Activated T-helper 1 cell treated with anti-CD3 and anti-CD28 coated beads, Interleukin-12 subunit alpha, Interleukin-12 subunit beta, Interleukin-2, Interleukin-4 antibody, amounts not matched to agents 30 ng/mL and 10 ng/mL and 1 ng/mL, durations not matched to agents 14 hours and 24 hours and 36 hours (primary cell): ENCODE data around the gene DPEP2. TPM values are rescaled to one million over a fixed set of nuclear protein-coding genes. Genes with fewer than 3 reads are reported as not detected.

Source experiments
- DNase-seq: peaks from one replicate; pipeline ENCODE4 v3.0.0; 2021; ENCODE audit warnings: low spot score
- H3K27ac Mint-ChIP-seq: one replicate; pipeline ENCODE4 v1.8.0; 2021; ENCODE audit warnings: mild to moderate bottlenecking, mixed read lengths
- H3K27me3 Mint-ChIP-seq: one replicate; pipeline ENCODE4 v1.8.0; 2022; ENCODE audit warnings: mild to moderate bottlenecking, moderate library complexity, mixed read lengths; ENCODE audit not compliant: insufficient read depth
- H3K36me3 Mint-ChIP-seq: one replicate; pipeline ENCODE4 v1.8.0; 2021; ENCODE audit warnings: low read depth, mixed read lengths
- H3K4me1 Mint-ChIP-seq: one replicate; pipeline ENCODE4 v1.8.0; 2021; ENCODE audit warnings: low read depth, mixed read lengths
- H3K4me3 Mint-ChIP-seq: one replicate; pipeline ENCODE4 v1.8.0; 2021; ENCODE audit warnings: mild to moderate bottlenecking, moderate library complexity, mixed read lengths
- H3K9me3 Mint-ChIP-seq: one replicate; pipeline ENCODE4 v1.8.0; 2021; ENCODE audit warnings: mixed read lengths
- intact Hi-C: fragments of 100-400 bp; cut with micrococcal nuclease; formaldehyde crosslinking; loops from one replicate; pipeline ENCODE4 v1.15.1; 2024
- total RNA-seq: library from RNA; stranded (reverse); gene quantifications from 2 replicates; pipeline ENCODE4 v1.2.3, GENCODE V29; 2022

DPEP2 gene
- total RNA-seq, 1 donor from 2014 or later = 2.4 TPM

DNA sequence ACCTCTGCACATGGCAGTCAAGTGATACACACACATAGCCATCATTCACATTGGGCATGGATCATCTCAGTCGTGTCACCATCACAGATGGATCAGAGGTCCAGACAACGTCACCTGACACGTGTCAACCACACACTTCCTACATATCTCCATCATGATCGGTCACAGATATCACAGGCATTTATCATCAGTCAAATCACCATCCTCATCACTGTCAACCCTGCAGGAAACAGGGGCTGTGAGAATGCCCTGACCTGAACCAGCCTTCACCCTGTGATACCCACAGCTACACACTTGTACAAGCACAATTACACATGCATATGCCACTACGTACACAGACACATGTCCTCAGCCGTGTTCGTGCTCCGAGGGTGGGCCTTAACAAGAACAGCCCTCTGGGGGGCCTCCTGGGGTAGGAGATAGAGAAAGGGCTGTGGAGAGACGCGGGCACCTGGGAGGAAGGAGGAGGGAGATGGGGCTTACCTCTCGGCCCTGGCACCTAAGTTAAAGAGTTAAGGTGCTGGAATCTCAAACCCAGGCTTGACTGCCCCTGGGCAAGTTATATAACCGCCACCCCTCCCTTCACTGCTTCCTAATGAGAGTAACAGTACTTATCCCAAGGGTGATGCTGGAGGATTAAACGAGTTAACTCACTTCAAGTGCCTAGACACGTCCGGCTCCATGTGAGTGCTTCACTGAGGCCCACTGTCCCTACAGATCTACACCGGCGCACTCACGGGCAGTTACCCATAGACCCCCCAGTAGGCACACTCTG lies 31.9 kb downstream of the DPEP2 start:
- Mint-ChIP-seq H3K36me3 (peaks cover 7% of the 10 kb centered on the region), H3K27ac (peak overlapping the region; percentile 96), H3K4me1 (peaks cover 47% of the 10 kb centered on the region), H3K4me3 (peak overlapping the region; percentile 99), H3K27me3 (no peaks in the 10 kb centered on the region), H3K9me3 (no peaks in the 10 kb centered on the region)
- intact Hi-C loops = no loop called here
- no peak for DNase-seq

DNA sequence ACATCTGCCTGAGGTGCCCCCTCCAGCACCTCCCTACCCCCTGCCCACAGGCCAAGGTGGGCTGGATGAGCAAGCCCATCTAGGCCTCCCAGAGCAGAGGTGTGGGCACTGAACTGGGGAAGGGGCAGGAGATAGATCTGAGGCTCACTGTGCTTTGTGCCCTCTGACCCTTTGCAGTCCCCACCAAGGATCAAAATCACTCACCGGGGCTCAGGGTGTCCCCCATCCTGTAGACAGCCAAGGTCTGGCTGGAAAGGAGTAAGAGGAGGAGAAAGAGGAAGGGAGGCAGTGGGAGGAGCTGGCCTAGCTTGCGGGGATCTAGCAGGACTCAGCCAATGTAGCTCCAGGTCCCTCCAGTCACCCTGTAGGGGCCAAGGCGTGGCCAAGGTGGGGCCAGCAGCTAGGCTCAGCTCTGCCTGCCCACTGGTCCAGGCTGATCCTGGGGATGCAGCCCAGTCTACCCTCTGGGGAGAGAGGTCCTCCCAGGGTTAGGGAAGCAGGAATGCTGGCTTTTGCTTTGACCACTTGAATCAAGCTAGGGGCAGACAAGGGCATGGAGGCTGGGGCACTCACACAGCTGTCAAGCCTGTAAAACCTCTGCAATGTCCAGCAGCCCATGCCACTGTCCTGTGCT lies 32.6 kb downstream of the DPEP2 start:
- Mint-ChIP-seq H3K9me3 (no peaks in the 10 kb centered on the region), H3K4me3 (peak overlapping the region; percentile 99), H3K4me1 (peaks cover 47% of the 10 kb centered on the region), H3K27me3 (no peaks in the 10 kb centered on the region), H3K27ac (peak overlapping the region; percentile 86), H3K36me3 (peaks cover 13% of the 10 kb centered on the region)
- DNase-seq = no peak
- intact Hi-C loops = no loop called here

DNA sequence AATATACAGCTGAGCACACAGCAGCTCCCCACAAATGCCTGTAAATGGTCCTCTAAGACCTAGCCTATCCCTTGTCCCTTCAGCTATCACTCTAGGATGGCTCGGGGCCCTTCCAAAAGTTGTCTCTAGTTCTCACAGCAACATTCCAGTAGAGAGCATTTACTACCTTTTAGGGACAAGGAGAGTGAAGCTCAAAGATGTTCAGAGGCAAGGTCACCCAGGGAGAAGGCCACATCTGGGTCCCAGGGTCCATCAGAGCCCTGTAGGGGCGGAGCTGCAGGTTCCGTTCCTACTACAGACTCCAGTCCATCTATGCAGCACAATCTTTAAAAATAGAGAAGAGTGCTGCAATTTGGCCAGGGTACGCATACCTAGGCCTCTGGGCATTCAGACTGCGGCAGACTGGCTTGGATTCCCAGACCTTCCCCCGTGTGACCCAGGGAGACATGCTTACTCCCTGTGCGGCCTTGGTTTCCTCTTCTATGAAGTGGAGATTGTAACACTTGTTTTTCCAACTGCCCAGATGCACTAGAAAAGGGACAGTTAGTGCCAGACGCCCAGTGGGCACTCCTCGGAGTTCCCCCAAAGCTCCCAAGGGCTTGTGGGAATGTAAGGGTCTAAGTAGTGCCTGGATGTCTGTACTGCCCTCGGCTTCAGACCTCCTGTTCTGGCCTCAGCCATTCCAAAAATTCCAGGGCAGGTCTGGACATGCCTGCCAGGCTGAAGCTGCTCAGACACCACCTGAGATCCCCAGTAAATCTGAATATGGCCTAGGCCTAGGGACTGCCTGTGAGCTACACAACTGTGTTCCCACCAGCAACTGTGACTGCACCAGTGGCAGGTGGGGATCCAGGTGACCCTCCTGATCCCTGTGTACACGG lies 33.4 kb downstream of the DPEP2 start:
- H3K27me3 Mint-ChIP-seq = no peaks in the 10 kb centered on the region
- DNase-seq = no peak
- H3K27ac Mint-ChIP-seq = peak overlapping the region; percentile 7
- intact Hi-C loops = no loop called here
- peaks cover 47% of the 10 kb centered on the region for H3K4me1 Mint-ChIP-seq
- peak overlapping the region; percentile 99 for H3K4me3 Mint-ChIP-seq
- no peaks in the 10 kb centered on the region for H3K9me3 Mint-ChIP-seq
- H3K36me3 Mint-ChIP-seq = peaks cover 13% of the 10 kb centered on the region

DNA sequence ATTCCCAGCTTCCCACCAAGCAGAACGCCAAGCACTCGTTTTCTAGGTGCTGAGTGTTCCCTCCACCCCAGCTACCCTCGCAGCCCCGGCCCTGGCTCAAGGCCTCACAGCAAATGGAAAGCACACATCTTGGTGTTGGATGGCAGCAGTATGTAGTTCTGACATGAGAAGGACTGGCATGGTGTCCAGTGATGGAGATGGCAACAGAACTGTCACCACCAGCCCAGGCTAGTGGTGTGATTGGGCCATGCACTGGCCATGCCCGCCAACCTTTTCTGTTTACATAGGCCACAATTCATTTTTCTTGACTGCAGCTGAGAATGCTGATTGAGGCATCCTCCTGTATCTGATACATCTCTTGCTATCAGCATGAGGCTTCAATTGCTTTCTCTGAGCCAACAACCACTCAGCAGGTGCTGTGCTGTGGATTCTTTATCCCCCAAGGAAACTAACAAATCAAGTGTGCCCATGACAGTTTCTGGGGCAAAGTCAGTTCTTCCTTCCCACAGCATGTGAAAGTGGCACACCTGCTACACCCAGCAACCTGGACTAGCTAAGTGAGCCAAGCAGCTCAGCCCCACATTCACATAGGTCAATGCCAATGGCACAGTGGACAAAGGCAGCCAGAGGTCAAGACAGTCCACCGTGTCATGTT lies 34.7 kb downstream of the DPEP2 start:
- no peak for DNase-seq
- Mint-ChIP-seq H3K4me3 (no peak overlapping the region), H3K27ac (peak overlapping the region; percentile 74), H3K9me3 (no peaks in the 10 kb centered on the region), H3K36me3 (peaks cover 15% of the 10 kb centered on the region), H3K4me1 (peaks cover 44% of the 10 kb centered on the region), H3K27me3 (no peaks in the 10 kb centered on the region)
- intact Hi-C loops = no loop called here

DNA sequence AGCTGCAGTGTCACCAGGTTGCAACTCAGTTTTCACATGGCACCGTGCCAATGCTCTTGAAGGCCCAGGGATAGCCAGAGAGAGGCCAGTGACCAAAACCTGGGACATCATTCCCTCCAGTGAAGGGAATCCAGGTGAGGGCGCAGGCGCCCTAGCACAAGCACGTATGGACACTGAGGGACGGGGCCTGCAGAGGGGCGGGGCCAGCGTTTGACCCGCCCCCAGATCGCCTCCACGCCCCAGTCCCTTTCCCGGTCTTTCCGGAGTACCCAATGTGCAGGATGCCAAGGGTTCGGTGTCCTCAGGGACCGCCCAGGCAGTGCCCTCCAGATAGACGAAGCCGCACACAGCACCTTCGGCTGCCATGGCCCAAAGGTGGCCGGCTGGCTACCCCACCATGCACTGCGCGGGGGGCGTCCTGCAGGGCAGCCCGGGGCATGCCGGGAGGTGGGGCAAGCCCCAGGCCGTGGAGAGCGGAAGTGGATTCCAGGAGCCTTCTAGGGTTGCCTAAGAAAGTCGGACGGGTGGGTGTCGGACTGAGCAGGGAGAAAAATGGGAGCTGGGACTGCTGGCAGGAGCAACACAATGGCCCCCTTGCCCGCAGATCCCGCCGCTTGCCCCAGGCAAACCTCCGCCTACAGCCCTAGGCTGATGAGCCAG lies 35.5 kb downstream of the DPEP2 start:
- H3K27me3 Mint-ChIP-seq = no peaks in the 10 kb centered on the region
- no peaks in the 10 kb centered on the region for H3K9me3 Mint-ChIP-seq
- intact Hi-C loops = no loop called here
- DNase-seq = no peak
- H3K4me1 Mint-ChIP-seq = peaks cover 36% of the 10 kb centered on the region
- H3K4me3 Mint-ChIP-seq = no peak overlapping the region
- no peak overlapping the region for H3K27ac Mint-ChIP-seq
- peaks cover 15% of the 10 kb centered on the region for H3K36me3 Mint-ChIP-seq

DNA sequence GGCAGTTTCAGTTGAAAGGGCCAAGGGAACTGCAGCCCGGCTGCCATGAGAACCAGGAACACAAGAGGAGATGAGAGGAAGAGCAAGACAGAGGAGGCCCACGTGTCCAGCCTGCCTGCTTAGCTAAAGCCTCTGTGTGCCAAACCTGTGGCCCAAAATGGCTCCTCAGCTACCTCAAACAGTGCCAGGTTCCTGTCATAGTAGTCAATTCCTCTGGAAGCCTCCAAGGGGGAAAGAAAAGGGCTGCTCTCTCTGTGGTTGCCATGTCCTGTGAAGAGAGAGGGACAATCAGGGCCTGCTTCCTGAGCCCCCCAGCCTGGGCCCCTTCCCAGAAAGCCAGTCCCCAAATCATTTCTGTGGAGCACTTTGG lies 36.0 kb downstream of the DPEP2 start:
- Mint-ChIP-seq H3K36me3 (peaks cover 19% of the 10 kb centered on the region), H3K9me3 (no peaks in the 10 kb centered on the region), H3K4me3 (no peak overlapping the region), H3K27ac (no peak overlapping the region), H3K27me3 (no peaks in the 10 kb centered on the region), H3K4me1 (peaks cover 36% of the 10 kb centered on the region)
- intact Hi-C loops = no loop called here
- no peak for DNase-seq

DNA sequence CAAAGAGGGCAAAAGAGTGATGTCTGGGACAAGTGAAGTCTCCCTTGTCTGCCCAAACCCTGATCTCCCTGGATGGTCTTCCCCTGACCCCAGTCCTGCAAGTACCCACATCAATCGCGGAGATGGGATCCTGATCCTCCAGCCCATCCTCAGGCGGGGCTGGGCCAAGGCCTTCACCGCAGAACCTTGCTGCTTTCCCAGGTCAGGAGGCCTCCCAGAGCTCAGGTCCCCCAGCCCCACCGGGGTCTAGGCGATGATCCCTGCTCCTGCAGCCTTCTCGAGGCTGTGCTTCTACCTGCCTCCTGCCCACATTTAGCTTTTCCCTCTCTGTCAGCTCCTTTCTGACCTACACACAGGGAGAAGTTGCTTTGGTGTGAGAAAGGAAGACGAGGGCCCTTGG lies 37.1 kb downstream of the DPEP2 start:
- no peak for DNase-seq
- intact Hi-C loops = no loop called here
- peaks cover 28% of the 10 kb centered on the region for H3K4me1 Mint-ChIP-seq
- H3K9me3 Mint-ChIP-seq = no peaks in the 10 kb centered on the region
- H3K27ac Mint-ChIP-seq = no peak overlapping the region
- H3K27me3 Mint-ChIP-seq = no peaks in the 10 kb centered on the region
- peaks cover 18% of the 10 kb centered on the region for H3K36me3 Mint-ChIP-seq
- H3K4me3 Mint-ChIP-seq = no peak overlapping the region

DNA sequence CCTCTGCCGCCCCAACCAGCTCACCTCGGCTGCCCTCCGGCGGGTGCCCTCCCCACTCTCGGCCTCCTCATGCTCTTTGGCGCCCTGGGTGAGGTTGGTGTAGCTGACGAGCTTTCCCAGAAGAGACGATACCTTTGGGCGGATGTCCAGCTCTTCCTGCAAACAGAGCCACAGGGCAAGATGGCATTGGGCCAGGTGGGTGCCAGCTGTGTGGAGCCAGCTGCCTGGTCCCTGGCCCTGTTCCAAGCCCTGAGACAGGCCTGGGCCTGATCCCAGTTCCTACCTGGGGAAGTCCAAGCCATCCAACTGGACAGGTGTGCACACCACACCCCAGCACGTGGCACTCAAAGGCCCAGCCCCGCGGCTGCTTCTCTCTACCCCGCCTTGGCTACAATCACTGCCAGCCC lies 37.7 kb downstream of the DPEP2 start:
- Mint-ChIP-seq H3K4me3 (no peak overlapping the region), H3K27me3 (no peaks in the 10 kb centered on the region), H3K36me3 (peaks cover 18% of the 10 kb centered on the region)

DNA sequence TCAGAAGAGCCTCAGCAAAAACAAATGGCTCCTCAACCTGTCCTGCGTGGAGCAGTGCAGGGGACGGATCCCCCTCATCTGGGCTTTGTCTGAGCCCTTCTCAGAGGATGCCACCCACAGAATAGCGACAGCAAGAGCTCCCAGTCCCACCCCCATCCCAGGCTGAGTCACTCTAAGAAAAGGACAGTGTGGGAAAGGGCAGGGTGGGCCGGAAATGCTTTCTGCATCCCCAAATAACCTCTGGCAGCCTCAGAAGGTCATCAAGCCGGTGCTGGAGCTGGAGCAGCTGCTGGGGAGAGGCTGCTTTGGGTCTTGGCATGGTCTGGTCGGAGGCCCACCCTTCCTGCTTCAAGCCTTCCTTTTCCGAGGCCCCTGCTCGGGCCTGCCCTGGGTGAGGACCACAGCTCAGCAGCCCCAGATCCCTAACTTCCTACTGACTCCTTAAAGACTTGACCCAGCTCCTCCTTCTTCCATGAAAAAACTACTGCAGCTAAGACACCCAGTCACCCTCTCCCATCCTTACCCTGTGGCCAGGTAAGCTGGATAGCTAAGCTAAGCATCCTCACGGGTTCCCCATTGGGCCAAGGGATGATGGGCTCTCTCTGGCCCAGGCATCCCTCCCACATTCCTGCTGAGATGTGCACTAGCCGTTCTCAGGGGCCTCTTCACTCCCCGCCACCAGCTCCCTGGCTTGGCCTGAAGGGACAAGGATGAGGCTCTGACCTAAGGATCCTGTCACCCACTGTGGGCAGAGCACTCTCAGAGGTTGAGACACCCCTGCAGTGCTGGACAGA lies 39.6 kb downstream of the DPEP2 start:
- Mint-ChIP-seq H3K9me3 (no peaks in the 10 kb centered on the region), H3K27me3 (no peaks in the 10 kb centered on the region), H3K4me3 (no peak overlapping the region), H3K4me1 (peaks cover 7% of the 10 kb centered on the region), H3K27ac (no peak overlapping the region), H3K36me3 (peaks cover 18% of the 10 kb centered on the region)
- no peak for DNase-seq
- intact Hi-C loops = no loop called here

More for the DNA sequence above, 37.7 kb downstream of the DPEP2 start:
- Mint-ChIP-seq H3K9me3 (no peaks in the 10 kb centered on the region), H3K4me1 (peaks cover 22% of the 10 kb centered on the region), H3K27ac (no peak overlapping the region)
- intact Hi-C loops = no loop called here
- no peak for DNase-seq

DNA sequence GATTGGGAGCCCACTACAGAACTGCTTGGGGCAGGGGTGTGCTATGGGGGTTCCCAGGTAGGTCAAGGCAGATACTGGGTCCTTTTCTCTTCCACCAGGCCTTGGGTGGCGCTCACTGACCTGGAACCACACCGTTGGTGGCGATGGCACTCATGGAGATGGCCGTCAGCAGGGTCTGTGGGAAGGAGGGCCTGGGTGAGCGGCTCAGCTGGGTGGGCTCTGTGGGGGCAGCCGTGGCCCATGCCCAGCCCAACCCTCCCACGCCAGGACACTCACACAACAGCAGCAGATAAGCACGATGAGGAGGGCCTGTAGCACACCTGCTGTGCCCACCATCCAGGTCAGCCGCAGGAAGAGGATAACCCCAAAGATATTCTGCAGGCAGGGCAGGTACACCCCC lies 41.7 kb downstream of the DPEP2 start:
- no peak overlapping the region for H3K4me3 Mint-ChIP-seq
- peaks cover 14% of the 10 kb centered on the region for H3K36me3 Mint-ChIP-seq
- no peak overlapping the region for H3K27ac Mint-ChIP-seq
- H3K9me3 Mint-ChIP-seq = no peaks in the 10 kb centered on the region
- H3K4me1 Mint-ChIP-seq = peaks cover 2% of the 10 kb centered on the region
- H3K27me3 Mint-ChIP-seq = no peaks in the 10 kb centered on the region
- intact Hi-C loops = no loop called here
- DNase-seq = no peak

DNA sequence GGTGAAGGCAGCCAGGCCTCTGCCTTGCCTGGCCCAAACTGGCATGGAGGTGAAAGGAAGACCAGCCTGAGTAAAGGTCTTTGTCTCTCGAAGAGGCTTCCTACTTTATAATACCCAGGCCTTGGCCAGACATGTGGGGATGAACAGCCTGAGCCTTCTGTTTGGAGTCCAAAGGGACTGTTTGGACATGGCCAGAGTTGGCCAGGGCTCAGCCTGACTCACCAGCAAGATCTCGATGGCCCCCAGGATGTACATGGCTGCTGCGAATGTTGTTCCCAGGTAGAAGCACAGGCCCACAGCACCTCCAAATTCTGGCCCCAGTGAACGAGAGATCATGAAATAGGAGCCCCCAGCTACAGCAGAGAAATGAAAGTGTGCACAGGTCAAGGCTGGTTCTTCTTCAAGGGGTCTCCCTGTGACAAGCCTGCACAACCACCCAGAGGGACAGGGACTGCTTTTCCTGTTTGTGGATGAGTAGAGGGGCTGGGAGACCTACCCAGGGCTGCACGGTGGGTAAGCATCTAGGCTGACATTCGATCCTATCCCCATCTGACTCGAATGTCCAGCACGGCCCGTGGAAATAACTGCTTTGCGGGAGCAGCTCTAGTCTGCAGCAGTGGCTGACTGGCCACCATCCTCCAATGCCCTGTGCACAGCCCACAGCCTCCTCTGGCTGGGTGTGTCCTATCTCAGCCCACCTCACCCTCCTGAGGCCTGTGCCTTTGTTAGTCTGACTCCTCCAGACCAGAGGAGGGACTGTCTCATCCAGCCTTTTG lies 44.7 kb downstream of the DPEP2 start:
- peaks cover 8% of the 10 kb centered on the region for H3K36me3 Mint-ChIP-seq
- no peak for DNase-seq
- intact Hi-C loops = no loop called here
- no peak overlapping the region for H3K27ac Mint-ChIP-seq
- no peaks in the 10 kb centered on the region for H3K9me3 Mint-ChIP-seq
- no peak overlapping the region for H3K4me3 Mint-ChIP-seq
- no peaks in the 10 kb centered on the region for H3K27me3 Mint-ChIP-seq
- H3K4me1 Mint-ChIP-seq = no peaks in the 10 kb centered on the region
